Measurements from ENCODE around the gene SPSB2. TPM values are rescaled to one million over a fixed set of nuclear protein-coding genes. Genes with fewer than 3 reads are reported as not detected.

Gene SPSB2
- total and polyA plus RNA-seq, 9 of the 15 experiments (the other 6 are each of a cell fraction or from before 2014, with no cell fraction given) = 0.10 to 10.6 (median 1.9) TPM

GRCh38 chr12:6851153-6851920 is 21.8 kb downstream of the SPSB2 start, which contains the start of gene CDCA3 (continued):
- peak; percentile 74; the same call in 1 of the 2 replicates for TF ChIP-seq MYC (IDR thresholded peaks at IDR 0.05; ENCODE audit: low read depth, low read length)
- no peak for TF ChIP-seq MYC (CRISPR knock-in tag; IDR thresholded peaks at IDR 0.05; ENCODE audit: borderline replicate concordance, low read depth)
- 0 out of 2 replicates have a peak, but pooled peaks have one; percentile 51 for TF ChIP-seq SIN3B (IDR thresholded peaks at IDR 0.05; ENCODE audit: low read depth)
- TF ChIP-seq C11orf30 (IDR thresholded peaks at IDR 0.05; ENCODE audit: low read depth) = peak; percentile 53; the same call in 1 of the 2 replicates
- TF ChIP-seq TEAD4 (IDR thresholded peaks at IDR 0.05; ENCODE audit: low read length) = no peak
- no peak for TF ChIP-seq TEAD4 (CRISPR knock-in tag; IDR thresholded peaks at IDR 0.05; ENCODE audit: borderline replicate concordance)
- TF ChIP-seq TRIM25 (IDR thresholded peaks at IDR 0.05; ENCODE audit: borderline replicate concordance) = no peak
- no peak for TF ChIP-seq CBX5 (IDR thresholded peaks at IDR 0.05; ENCODE audit: borderline replicate concordance, low read depth)
- TF ChIP-seq CBX1 (IDR thresholded peaks at IDR 0.05; ENCODE audit: low read depth) = no peak
- TF ChIP-seq FOSL1 (tag; conservative IDR thresholded peaks at IDR 0.05) = peak; percentile 64
- TF ChIP-seq MECOM (CRISPR knock-in tag; IDR thresholded peaks at IDR 0.05) = no peak
- TF ChIP-seq RBBP5 (IDR thresholded peaks at IDR 0.05; ENCODE audit: borderline replicate concordance, insufficient read depth, low read length, poor library complexity, severe bottlenecking) = no peak
- TF ChIP-seq KLF6 (CRISPR knock-in tag; IDR thresholded peaks at IDR 0.05; ENCODE audit: borderline replicate concordance) = no peak
- TF ChIP-seq E2F6 (IDR thresholded peaks at IDR 0.05; ENCODE audit: borderline replicate concordance in 1 of 2, extremely low read depth in 1 of 2, insufficient read depth in 1 of 2, insufficient read length in 1 of 2, low read depth in 1 of 2, low read length in 1 of 2, poor library complexity in 1 of 2, severe bottlenecking in 1 of 2) = peak; percentile 70 to 95
- no peak for TF ChIP-seq HLTF (IDR thresholded peaks at IDR 0.05)
- no peak for TF ChIP-seq OTX1 (CRISPR knock-in tag; IDR thresholded peaks at IDR 0.05)
- no peak for TF ChIP-seq MTA2 (IDR thresholded peaks at IDR 0.05; ENCODE audit: low read depth)
- no peak for TF ChIP-seq TFE3 (CRISPR knock-in tag; IDR thresholded peaks at IDR 0.05)
- TF ChIP-seq ZNF592 (IDR thresholded peaks at IDR 0.05) = no peak
- TF ChIP-seq LARP7 (IDR thresholded peaks at IDR 0.05) = no peak

Data from K562 (cell line).